ENCODE results near the gene CPB2.

Gene CPB2

GRCh38 chr13:46101002-46101401, 3.8 kb downstream of the CPB2 start:
- no peak overlapping the region for H3K27ac ChIP-seq
- no peak overlapping the region for H3K4me3 ChIP-seq (ENCODE audit: low read depth, low read length)
- no peaks in the 10 kb centered on the region for H3K36me3 ChIP-seq
- H3K27me3 ChIP-seq (ENCODE audit: insufficient read depth, low read depth, severe bottlenecking), result no peaks in the 10 kb centered on the region
- no peak for TF ChIP-seq CTCF (IDR thresholded peaks at IDR 0.05; ENCODE audit: low read depth, low read length)
- H3K9me3 ChIP-seq (ENCODE audit: severe bottlenecking), result no peaks in the 10 kb centered on the region
- no peak for DNase-seq

GRCh38 chr13:46100191-46100815, 4.5 kb downstream of the CPB2 start:
- H3K27ac ChIP-seq, result no peak overlapping the region
- no peaks in the 10 kb centered on the region for H3K36me3 ChIP-seq
- H3K9me3 ChIP-seq (ENCODE audit: severe bottlenecking), result no peaks in the 10 kb centered on the region
- H3K4me3 ChIP-seq (ENCODE audit: low read depth, low read length), result no peak overlapping the region
- no peak for DNase-seq
- no peak for TF ChIP-seq CTCF (IDR thresholded peaks at IDR 0.05; ENCODE audit: low read depth, low read length)
- H3K27me3 ChIP-seq (ENCODE audit: insufficient read depth, low read depth, severe bottlenecking), result no peaks in the 10 kb centered on the region

- no peak for DNase-seq
- Histone ChIP-seq H3K36me3 (no peaks in the 10 kb centered on the region), H3K9me3 (ENCODE audit: severe bottlenecking) (no peaks in the 10 kb centered on the region), H3K27me3 (ENCODE audit: insufficient read depth, low read depth, severe bottlenecking) (no peaks in the 10 kb centered on the region), H3K4me3 (ENCODE audit: low read depth, low read length) (no peak overlapping the region), H3K27ac (no peak overlapping the region)
- no peak for TF ChIP-seq CTCF (IDR thresholded peaks at IDR 0.05; ENCODE audit: low read depth, low read length)
Measured at GRCh38 chr13:46097663-46098062, 7.2 kb downstream of the CPB2 start.

GRCh38 chr13:46097015-46097414, 7.8 kb downstream of the CPB2 start:
- H3K36me3 ChIP-seq, result no peaks in the 10 kb centered on the region
- no peak overlapping the region for H3K4me3 ChIP-seq (ENCODE audit: low read depth, low read length)
- H3K27ac ChIP-seq, result no peak overlapping the region
- no peaks in the 10 kb centered on the region for H3K27me3 ChIP-seq (ENCODE audit: insufficient read depth, low read depth, severe bottlenecking)
- H3K9me3 ChIP-seq (ENCODE audit: severe bottlenecking), result no peaks in the 10 kb centered on the region
- DNase-seq, result no peak
- TF ChIP-seq CTCF (IDR thresholded peaks at IDR 0.05; ENCODE audit: low read depth, low read length), result no peak

- H3K4me3 ChIP-seq (ENCODE audit: low read depth, low read length), result no peak overlapping the region
- no peak for DNase-seq
- no peaks in the 10 kb centered on the region for H3K27me3 ChIP-seq (ENCODE audit: insufficient read depth, low read depth, severe bottlenecking)
- H3K27ac ChIP-seq, result no peak overlapping the region
- no peaks in the 10 kb centered on the region for H3K36me3 ChIP-seq
- H3K9me3 ChIP-seq (ENCODE audit: severe bottlenecking), result no peaks in the 10 kb centered on the region
- no peak for TF ChIP-seq CTCF (IDR thresholded peaks at IDR 0.05; ENCODE audit: low read depth, low read length)
Measured at GRCh38 chr13:46094478-46094877, 10.4 kb downstream of the CPB2 start.

All from WERI-Rb-1 (cell line).